ENCODE results near the gene VAMP2.

VAMP2 gene

GRCh38 chr17:8160741-8161221, 2.0 kb downstream of the VAMP2 start:
- peak overlapping the region; percentile 32 to 49 for H3K4me3 ChIP-seq (ENCODE audit: low read length in 2 of 2)
- H3K9me3 ChIP-seq (ENCODE audit: control insufficient read depth in 2 of 2, low read length in 2 of 2), result no peaks in the 10 kb centered on the region
- H3K27ac ChIP-seq (ENCODE audit: low read length), result peak overlapping the region; percentile 98
- peaks cover 50% of the 10 kb centered on the region for H3K4me1 ChIP-seq (ENCODE audit: control insufficient read depth, insufficient read depth, low read length)
- peak overlapping the region; percentile 66 to 90 for H3K9ac ChIP-seq (ENCODE audit: low read length in 2 of 2)
- H3K27me3 ChIP-seq (ENCODE audit: control insufficient read depth in 1 of 2, insufficient read depth in 2 of 2, low read length in 2 of 2), result no peaks in the 10 kb centered on the region
- peaks cover 13 to 20% of the 10 kb centered on the region in 2 donors for H3K36me3 ChIP-seq (ENCODE audit: control insufficient read depth in 2 of 2, insufficient read depth in 2 of 2, low read length in 2 of 2)

GRCh38 chr17:8160224-8160577, 2.5 kb downstream of the VAMP2 start:
- Histone ChIP-seq H3K36me3 (ENCODE audit: control insufficient read depth in 2 of 2, insufficient read depth in 2 of 2, low read length in 2 of 2) (peaks cover 13 to 20% of the 10 kb centered on the region in 2 donors), H3K9ac (ENCODE audit: low read length in 2 of 2) (no peak overlapping the region), H3K4me3 (ENCODE audit: low read length in 2 of 2) (no peak overlapping the region), H3K9me3 (ENCODE audit: control insufficient read depth in 2 of 2, low read length in 2 of 2) (no peaks in the 10 kb centered on the region), H3K4me1 (ENCODE audit: control insufficient read depth, insufficient read depth, low read length) (peaks cover 52% of the 10 kb centered on the region), H3K27ac (ENCODE audit: low read length) (peak overlapping the region; percentile 49), H3K27me3 (ENCODE audit: control insufficient read depth in 1 of 2, insufficient read depth in 2 of 2, low read length in 2 of 2) (no peaks in the 10 kb centered on the region)

GRCh38 chr17:8159459-8160223, 3.1 kb downstream of the VAMP2 start:
- no peaks in the 10 kb centered on the region for H3K9me3 ChIP-seq (ENCODE audit: control insufficient read depth in 2 of 2, low read length in 2 of 2)
- H3K4me1 ChIP-seq (ENCODE audit: control insufficient read depth, insufficient read depth, low read length), result peaks cover 55% of the 10 kb centered on the region
- no peaks in the 10 kb centered on the region for H3K27me3 ChIP-seq (ENCODE audit: control insufficient read depth in 1 of 2, insufficient read depth in 2 of 2, low read length in 2 of 2)
- H3K36me3 ChIP-seq (ENCODE audit: control insufficient read depth in 2 of 2, insufficient read depth in 2 of 2, low read length in 2 of 2), result peaks cover 13 to 20% of the 10 kb centered on the region in 2 donors
- no peak overlapping the region for H3K4me3 ChIP-seq (ENCODE audit: low read length in 2 of 2)
- no peak overlapping the region for H3K9ac ChIP-seq (ENCODE audit: low read length in 2 of 2)
- H3K27ac ChIP-seq (ENCODE audit: low read length), result peak overlapping the region; percentile 49

GRCh38 chr17:8159032-8159400, 3.7 kb downstream of the VAMP2 start:
- peaks cover 50% of the 10 kb centered on the region for H3K4me1 ChIP-seq (ENCODE audit: control insufficient read depth, insufficient read depth, low read length)
- H3K27ac ChIP-seq (ENCODE audit: low read length), result peak overlapping the region; percentile 81
- no peak overlapping the region for H3K9ac ChIP-seq (ENCODE audit: low read length in 2 of 2)
- peaks cover 13 to 20% of the 10 kb centered on the region in 2 donors for H3K36me3 ChIP-seq (ENCODE audit: control insufficient read depth in 2 of 2, insufficient read depth in 2 of 2, low read length in 2 of 2)
- no peaks in the 10 kb centered on the region for H3K27me3 ChIP-seq (ENCODE audit: control insufficient read depth in 1 of 2, insufficient read depth in 2 of 2, low read length in 2 of 2)
- no peaks in the 10 kb centered on the region for H3K9me3 ChIP-seq (ENCODE audit: control insufficient read depth in 2 of 2, low read length in 2 of 2)
- H3K4me3 ChIP-seq (ENCODE audit: low read length in 2 of 2), result no peak overlapping the region

- Histone ChIP-seq H3K4me1 (ENCODE audit: control insufficient read depth, insufficient read depth, low read length) (peaks cover 49% of the 10 kb centered on the region), H3K4me3 (ENCODE audit: low read length in 2 of 2) (peak overlapping the region in 1 of 2 donors; percentile 55), H3K9me3 (ENCODE audit: control insufficient read depth in 2 of 2, low read length in 2 of 2) (no peaks in the 10 kb centered on the region), H3K9ac (ENCODE audit: low read length in 2 of 2) (peak overlapping the region in 1 of 2 donors; percentile 58), H3K36me3 (ENCODE audit: control insufficient read depth in 2 of 2, insufficient read depth in 2 of 2, low read length in 2 of 2) (peaks cover 13 to 20% of the 10 kb centered on the region in 2 donors), H3K27me3 (ENCODE audit: control insufficient read depth in 1 of 2, insufficient read depth in 2 of 2, low read length in 2 of 2) (no peaks in the 10 kb centered on the region), H3K27ac (ENCODE audit: low read length) (peak overlapping the region; percentile 81)
These were observed 4.3 kb downstream of the VAMP2 start for GRCh38 chr17:8158267-8159031.

GRCh38 chr17:8156246-8156992, 6.3 kb downstream of the VAMP2 start:
- peaks cover 13 to 21% of the 10 kb centered on the region in 2 donors for H3K36me3 ChIP-seq (ENCODE audit: control insufficient read depth in 2 of 2, insufficient read depth in 2 of 2, low read length in 2 of 2)
- peak overlapping the region; percentile 100 for H3K9ac ChIP-seq (ENCODE audit: low read length in 2 of 2)
- peak overlapping the region; percentile 96 for H3K4me3 ChIP-seq (ENCODE audit: low read length in 2 of 2)
- peak overlapping the region; percentile 100 for H3K27ac ChIP-seq (ENCODE audit: low read length)
- H3K9me3 ChIP-seq (ENCODE audit: control insufficient read depth in 2 of 2, low read length in 2 of 2), result no peaks in the 10 kb centered on the region
- H3K27me3 ChIP-seq (ENCODE audit: control insufficient read depth in 1 of 2, insufficient read depth in 2 of 2, low read length in 2 of 2), result no peaks in the 10 kb centered on the region
- H3K4me1 ChIP-seq (ENCODE audit: control insufficient read depth, insufficient read depth, low read length), result peaks cover 53% of the 10 kb centered on the region

- H3K9ac ChIP-seq (ENCODE audit: low read length in 2 of 2), result peak overlapping the region; percentile 100
- no peaks in the 10 kb centered on the region for H3K27me3 ChIP-seq (ENCODE audit: control insufficient read depth in 1 of 2, insufficient read depth in 2 of 2, low read length in 2 of 2)
- H3K4me3 ChIP-seq (ENCODE audit: low read length in 2 of 2), result peak overlapping the region; percentile 96
- peak overlapping the region; percentile 100 for H3K27ac ChIP-seq (ENCODE audit: low read length)
- peaks cover 12 to 16% of the 10 kb centered on the region in 2 donors for H3K36me3 ChIP-seq (ENCODE audit: control insufficient read depth in 2 of 2, insufficient read depth in 2 of 2, low read length in 2 of 2)
- peaks cover 51% of the 10 kb centered on the region for H3K4me1 ChIP-seq (ENCODE audit: control insufficient read depth, insufficient read depth, low read length)
- no peaks in the 10 kb centered on the region for H3K9me3 ChIP-seq (ENCODE audit: control insufficient read depth in 2 of 2, low read length in 2 of 2)
These were observed 6.8 kb downstream of the VAMP2 start for GRCh38 chr17:8155996-8156245.

- Histone ChIP-seq H3K4me3 (ENCODE audit: low read length in 2 of 2) (peak overlapping the region; percentile 96), H3K9me3 (ENCODE audit: control insufficient read depth in 2 of 2, low read length in 2 of 2) (no peaks in the 10 kb centered on the region), H3K9ac (ENCODE audit: low read length in 2 of 2) (peak overlapping the region; percentile 100), H3K27me3 (ENCODE audit: control insufficient read depth in 1 of 2, insufficient read depth in 2 of 2, low read length in 2 of 2) (no peaks in the 10 kb centered on the region), H3K27ac (ENCODE audit: low read length) (peak overlapping the region; percentile 100), H3K4me1 (ENCODE audit: control insufficient read depth, insufficient read depth, low read length) (peaks cover 51% of the 10 kb centered on the region), H3K36me3 (ENCODE audit: control insufficient read depth in 2 of 2, insufficient read depth in 2 of 2, low read length in 2 of 2) (peaks cover 13 to 17% of the 10 kb centered on the region in 2 donors)
These were observed 7.3 kb downstream of the VAMP2 start for GRCh38 chr17:8155231-8155995.

GRCh38 chr17:8154608-8155155, 8.1 kb downstream of the VAMP2 start:
- Histone ChIP-seq H3K36me3 (ENCODE audit: control insufficient read depth in 2 of 2, insufficient read depth in 2 of 2, low read length in 2 of 2) (peaks cover 19 to 21% of the 10 kb centered on the region in 2 donors), H3K4me1 (ENCODE audit: control insufficient read depth, insufficient read depth, low read length) (peaks cover 55% of the 10 kb centered on the region), H3K9ac (ENCODE audit: low read length in 2 of 2) (peak overlapping the region; percentile 100), H3K9me3 (ENCODE audit: control insufficient read depth in 2 of 2, low read length in 2 of 2) (no peaks in the 10 kb centered on the region), H3K27ac (ENCODE audit: low read length) (peak overlapping the region; percentile 100), H3K4me3 (ENCODE audit: low read length in 2 of 2) (peak overlapping the region; percentile 96), H3K27me3 (ENCODE audit: control insufficient read depth in 1 of 2, insufficient read depth in 2 of 2, low read length in 2 of 2) (no peaks in the 10 kb centered on the region)
